ENCODE measurements around the gene HNRNPUL1.

DNA sequence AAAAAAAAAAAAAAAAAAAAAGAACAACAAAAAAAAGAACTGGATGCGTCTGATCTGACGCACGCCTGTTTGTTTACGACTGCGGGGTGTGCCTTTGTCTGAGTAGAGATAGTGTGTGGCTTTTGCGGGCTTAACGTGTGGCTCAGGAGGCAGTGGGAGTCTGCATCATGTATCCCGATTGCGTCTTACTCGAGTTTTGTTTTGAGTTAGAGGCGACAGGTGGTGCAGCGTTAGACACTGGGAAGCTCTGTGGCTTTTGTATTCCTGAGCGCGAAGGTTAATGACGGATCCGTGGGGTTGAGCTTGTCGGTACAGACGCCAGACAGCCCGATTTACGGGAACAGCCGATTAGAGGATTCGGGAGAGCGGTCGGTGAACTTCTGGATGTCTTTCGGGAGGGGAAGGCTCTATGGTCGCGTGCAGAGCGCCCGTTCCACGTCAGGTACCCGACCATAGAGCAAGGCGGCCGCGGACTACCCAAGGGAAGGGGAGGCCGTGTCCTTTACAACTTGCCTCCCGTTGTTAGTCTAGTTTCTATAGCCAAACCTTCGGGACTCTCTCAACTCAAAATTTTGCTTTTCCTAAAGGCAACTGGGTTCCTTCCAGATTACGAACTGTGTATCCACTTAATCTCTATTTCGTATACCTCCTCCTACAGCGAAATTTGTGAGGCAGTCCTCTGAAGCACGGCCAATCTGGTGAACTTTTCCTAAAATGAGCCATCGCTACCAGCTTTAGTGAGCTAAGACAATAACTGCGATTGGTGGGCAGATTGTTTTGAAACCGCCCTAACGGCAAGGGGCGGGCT, 926 bp upstream of the HNRNPUL1 start:
- TF ChIP-seq EZH2 (IDR thresholded peaks at IDR 0.05) (no peak), POLR2AphosphoS5 (IDR thresholded peaks at IDR 0.05; ENCODE audit: borderline replicate concordance, low read depth, low read length) (peak; percentile 91), FOXP2 (optimal IDR thresholded peaks at IDR 0.05; ENCODE audit: control extremely low read depth, extremely low read length, insufficient read depth) (no peak)
